ENCODE measurements around the gene PDE6B.
"Not testable (repeated sequence)": the region's sequence is repeated elsewhere in the genome, so short reads cannot be mapped to it uniquely, and the experiment has no call there.

The PDE6B gene

DNA sequence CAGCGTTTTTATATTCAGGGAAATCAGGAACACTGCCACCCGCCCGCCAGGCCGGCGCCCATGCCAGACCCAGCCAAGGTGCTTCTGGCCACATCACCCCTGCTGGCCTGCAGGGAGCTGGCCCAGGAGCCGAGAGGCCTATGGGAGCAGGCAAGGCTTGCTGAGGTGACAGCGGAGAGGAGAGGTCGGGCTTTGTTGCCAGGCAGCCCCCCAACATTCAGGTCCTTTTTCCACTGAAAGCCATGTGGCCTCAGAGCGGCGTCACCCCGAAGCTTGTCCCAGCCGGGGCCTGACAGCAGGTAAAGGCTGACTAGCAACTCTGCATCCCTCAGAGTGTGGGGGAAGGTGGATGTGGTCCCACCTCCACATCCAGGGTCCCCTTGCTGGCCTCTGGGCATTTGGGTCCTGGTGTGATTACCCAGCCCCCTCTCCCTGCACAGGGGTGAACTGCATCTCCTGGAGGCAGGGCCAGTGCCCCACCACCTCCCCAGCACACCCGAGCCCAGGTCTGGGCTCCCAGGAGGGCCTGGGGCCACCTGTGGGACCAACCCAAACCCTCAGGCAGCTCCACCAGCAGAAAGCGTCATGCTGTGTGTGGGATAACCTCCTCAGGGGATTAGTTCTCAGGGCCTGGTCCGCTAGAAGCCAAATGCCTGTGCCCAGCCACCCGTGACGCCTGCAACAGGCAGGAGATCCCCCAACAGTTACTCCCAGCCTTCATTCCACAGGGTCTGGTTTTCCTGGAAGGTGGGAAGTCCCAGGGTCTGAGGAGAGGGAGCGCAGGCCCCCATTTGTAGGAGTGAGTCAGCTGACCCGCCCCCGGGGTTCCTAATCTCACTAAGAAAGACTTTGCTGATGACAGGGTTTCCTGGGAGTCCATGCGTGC, at the start of gene PDE6B:
PDE6B (plus strand) TSS at position 869 of the 886 bp plus-strand sequence. CDS start 54 bp downstream, outside the sequence.
- no peak for DNase-seq

DNA sequence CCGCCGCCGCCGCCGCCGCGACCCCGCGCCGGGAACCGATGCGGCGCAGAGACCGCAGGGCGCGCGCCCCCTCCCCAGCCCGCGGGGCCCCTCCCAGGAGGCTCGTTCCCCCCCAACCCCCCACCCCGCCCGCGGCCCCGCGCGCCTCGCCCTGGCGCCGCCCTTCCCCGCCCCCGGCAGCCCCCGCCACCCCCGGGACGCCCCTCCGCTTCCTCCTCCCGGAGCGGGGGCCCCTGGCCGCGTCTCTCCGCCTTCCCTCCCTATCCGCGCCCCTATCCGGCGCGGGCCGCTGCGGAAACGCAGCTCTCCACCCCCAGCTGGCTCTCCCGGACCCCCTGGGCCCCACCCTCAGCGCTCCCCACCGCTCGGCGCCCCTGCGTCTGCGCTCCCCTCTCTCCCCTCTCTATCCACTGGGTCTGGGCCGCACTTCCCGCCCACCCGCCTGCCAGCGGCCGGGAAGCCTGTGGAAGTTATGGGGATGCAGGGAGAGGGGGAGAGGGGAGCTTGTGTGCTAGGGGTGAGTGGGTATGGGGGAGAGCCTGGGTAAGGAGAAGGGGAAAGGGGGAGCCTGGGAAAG, 49.0 kb upstream of the PDE6B start, which contains the start of gene TMEM271:
TMEM271 (minus strand) TSS at position 51 of the 577 bp plus-strand sequence. CDS start 233 bp downstream, outside the sequence.
- no peak for DNase-seq

DNA sequence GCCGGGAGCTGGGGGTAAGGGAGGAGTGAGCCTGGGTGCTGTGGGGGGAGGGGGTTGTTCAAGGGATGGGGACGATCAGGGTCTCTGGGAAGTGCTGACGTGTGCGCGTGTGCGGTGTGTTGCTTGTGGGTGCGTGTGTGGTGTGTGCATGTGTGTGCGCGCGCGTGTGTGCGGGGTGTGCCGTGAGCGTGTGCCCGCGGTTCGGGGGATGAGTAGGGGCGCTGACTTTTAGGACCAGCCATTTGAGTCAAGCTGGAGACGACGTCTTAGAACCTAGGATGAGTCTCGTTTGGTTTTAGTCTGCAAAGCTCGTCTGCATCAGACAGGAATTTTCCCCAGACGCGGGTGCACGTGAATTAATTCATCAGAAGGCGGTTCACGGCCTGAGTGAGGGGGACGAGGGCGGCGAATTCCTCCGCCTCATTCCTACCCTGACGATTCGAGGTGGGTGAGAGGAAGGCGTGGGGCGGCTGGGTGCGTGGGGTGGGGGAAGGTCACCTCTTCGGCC, 48.3 kb upstream of the PDE6B start:
- DNase-seq, result no peak

DNA sequence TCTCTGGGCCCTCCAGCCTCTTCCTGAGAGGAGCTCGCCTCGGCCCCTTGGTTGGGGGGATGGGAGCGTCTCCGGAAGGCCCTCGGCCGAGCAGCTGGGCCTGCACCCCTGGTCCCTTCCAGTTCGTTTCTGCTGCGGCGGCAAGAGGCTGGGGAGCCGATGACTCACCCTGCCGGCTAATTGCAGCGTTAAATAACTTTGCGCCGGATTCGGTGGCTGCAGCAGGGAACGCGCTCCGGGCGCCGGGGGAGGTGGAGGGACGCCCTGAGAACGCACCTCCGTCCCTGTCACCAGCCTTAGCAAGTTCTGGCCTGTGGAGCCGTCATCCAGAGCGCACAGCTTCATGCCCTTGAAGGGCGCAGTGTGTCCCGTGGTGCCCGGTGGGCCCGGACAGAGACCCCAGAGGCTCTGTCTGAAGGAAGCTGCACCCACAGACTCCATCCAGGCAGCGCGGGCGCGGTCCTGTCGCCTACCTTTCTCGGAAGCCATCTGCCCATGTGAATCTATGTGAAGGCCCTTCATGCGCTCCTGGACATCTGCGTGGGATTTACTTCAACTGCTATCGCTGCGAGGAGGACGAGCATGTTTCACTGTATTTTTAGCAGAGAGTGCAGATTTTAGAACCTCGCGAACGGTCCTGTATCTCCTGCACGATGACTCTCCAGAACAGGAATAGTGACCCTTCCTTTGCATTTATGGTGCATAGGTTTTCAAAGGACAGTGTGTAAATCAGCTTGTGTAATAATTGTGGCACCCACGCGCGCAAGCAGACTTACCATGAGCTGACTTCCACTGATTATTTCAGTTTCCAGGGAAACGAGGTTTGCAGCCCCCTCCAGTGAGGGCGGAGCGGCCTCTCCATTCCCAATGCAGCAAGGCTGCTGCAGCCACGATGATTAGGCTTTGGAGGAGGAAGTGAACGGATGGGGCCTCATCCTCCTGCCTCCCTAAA, 47.6 kb upstream of the PDE6B start:
- no peak for DNase-seq

DNA sequence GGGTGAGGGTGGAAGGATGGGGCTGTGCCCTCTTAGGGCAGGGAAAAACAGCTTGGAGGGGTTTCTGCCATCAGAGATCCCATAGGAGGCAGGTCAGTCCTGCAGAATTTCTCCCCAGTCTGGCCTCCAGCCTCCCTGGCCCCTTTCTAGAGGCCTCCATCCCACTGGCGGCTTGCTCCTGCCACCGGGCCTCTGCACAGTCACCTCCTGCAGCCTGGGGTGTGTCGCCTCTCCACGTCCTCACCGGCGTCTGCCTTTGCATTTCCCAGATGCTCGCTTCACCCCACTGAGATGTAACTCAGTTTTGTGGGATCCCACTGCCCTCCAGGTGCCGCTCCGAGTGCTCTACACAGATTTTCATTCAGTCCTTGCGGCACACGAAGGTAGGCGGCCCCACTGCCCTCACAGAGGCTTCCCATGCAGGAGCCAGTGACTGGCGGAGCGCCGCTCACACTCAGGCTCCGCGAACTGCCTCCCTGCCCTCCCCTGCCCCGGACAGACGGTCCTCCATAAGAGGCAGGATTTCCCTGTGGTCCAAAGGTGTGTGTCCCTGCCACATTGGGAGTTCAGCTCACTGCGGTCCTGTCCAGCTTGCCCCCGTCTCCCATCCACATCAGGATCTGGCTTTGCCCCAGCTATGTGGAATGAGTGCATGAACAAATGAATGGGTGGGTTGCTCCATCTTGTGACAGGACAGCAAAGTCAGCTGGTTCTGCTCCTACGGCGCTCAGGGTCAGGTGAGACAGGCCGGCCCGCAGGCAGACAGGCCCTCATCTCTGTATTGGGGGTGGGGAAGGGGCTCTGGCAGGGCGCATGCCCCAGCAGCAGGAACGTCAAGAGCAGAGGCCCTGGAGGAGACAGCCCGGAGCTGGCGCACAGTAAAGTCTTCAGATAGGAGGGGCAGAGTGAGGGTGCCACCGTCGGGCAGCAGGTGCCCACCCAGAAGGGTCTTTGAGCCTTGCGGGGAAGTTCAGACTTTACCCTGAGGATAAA, 46.6 kb upstream of the PDE6B start:
- no peak for DNase-seq

DNA sequence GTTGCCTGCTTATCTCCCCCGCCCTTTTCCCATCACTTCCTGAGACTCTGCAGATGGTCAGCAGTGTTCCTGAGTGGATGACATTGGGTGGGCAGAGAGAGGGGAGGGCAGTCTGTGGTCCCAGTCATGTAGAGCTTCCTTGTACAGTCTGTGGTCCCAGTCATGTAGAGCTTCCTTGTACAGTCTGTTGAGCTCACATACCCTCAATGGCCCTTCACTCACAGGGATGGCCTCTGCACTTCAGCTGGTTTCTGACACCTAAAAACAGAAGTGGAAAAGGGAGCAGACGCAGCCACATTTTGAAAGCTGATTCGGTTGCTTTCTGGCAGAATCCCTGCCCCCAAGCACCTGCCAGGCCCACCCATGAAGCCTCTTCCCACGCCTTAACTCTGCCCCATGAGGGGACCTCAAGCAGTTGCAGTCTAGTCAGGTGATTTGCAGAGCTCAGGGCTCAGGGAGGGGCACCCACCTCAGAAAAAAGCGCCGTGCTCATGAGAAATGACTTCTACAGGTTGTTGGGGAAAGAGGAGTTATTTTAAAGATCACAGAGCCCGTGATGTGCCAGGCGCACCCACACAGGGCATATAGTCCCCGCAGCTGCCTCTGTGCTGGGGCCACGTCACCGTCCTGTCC, 45.7 kb upstream of the PDE6B start:
- DNase-seq, result no peak

DNA sequence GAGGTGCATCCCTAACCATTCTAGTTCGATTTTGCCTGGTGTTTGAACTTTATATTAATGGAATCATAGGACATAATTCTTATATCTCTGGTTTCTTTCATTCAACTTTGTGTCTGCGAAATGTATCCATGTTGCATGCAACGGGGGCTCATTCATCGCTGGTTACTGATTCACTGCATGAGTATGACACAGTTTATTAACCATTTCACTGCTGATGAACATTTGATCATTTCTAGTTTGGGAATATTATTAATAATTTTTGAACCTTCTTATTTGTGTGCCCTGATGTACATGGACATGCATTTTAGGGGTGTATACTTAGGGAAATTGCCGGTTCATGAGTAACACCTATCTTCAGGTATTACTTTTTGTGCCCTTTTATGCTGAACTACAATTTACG, 44.2 kb upstream of the PDE6B start:
- no peak for DNase-seq

DNA sequence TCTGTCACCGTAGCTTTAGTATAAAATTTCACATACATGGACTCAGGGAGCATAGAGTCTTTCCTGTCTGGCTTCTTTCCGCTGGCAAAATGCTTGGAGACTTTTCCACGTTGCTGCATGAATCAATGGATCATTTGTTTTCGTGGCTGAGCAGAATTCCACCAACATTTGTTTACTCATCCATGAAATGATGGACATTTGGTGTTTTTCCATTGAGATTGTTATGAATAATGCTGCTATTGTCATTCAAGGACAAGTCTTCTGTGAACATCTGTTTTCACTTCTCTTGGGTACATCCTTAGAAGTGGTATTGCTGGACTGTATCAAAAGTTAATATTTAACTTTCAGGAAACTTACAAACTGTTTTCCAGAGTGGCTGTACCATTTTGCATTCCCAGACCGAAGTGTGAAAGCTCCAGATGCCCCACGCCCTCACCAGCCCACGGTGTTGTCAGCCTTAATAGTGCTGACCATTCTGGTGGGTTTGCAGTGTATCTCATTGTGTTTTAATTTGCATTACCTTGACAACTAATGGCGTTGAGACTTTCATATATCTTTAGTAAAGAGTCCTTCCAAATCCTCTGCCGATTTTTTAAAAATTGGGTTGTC, 43.5 kb upstream of the PDE6B start:
- DNase-seq, result no peak

DNA sequence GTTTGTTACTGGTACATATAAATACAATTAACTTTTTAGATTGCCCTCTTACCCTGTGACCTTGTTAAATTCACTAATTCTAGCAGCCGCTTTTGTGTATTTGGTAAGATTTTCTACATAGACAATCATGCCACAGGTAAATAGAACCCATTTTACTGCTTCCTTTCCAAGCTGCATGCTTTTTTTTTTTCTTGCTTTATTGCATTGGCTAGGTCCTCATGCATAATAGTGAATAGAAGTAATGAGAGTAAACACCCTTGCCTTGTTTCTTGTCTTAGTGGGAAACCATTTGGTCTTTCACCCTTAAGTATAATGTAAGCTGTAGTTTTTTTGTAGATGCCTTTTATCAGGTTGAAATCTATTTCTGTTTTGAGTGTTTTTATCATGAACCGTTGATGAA, 41.6 kb upstream of the PDE6B start:
- DNase-seq, result no peak

DNA sequence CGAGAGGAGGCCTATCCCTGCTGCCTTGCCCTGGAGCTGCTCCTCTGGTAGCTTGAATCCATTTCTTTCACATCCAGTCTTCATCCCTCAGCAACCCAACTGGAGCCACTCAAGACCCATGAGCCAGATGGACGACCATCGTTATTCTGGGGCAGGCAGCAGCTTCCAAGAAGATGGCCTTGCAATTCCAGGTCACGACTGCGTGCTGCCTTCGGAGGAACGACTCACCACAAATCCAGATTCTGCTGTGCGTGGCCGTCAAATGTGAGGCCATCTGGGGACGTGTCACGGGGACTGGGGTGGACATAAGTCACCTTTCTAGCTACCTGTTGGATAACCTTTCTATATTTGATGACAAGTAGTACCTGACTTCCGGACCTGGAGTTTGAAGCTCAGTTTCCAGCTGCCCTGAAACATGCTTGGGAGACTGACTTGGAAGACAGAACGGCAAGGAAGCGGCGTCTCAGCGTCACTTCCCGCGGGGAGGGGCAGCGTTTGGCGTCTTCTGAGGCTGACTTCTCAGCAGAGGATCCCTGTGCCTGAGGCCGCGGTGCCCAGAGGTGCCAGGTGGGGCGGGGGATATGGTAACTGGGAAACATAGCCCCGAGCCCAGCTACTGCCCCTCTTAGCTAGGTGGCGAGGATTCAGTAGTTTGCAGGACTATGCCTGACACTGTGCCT, 37.6 kb upstream of the PDE6B start:
- no peak for DNase-seq

DNA sequence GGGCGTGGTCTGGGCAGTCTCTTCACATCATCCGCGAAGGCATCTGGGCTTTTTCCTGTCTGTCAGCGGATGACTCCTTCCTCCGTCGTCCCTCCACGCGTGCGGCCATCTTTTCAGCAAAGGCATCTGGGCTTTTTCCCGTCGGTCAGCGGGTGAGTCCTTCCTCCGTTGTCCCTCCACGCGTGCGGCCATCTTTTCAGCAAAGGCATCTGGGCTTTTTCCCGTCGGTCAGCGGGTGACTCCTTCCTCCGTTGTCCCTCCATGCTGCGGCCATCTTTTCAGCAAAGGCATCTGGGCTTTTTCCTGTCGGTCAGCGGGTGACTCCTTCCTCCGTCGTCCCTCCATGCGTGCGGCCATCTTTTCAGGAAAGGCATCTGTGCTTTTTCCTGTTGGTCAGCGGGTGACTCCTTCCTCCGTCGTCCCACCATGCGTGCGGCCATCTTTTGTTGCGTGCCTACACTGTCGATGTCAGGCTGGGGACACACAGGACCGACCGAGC, 37.0 kb upstream of the PDE6B start:
- DNase-seq, result no peak

DNA sequence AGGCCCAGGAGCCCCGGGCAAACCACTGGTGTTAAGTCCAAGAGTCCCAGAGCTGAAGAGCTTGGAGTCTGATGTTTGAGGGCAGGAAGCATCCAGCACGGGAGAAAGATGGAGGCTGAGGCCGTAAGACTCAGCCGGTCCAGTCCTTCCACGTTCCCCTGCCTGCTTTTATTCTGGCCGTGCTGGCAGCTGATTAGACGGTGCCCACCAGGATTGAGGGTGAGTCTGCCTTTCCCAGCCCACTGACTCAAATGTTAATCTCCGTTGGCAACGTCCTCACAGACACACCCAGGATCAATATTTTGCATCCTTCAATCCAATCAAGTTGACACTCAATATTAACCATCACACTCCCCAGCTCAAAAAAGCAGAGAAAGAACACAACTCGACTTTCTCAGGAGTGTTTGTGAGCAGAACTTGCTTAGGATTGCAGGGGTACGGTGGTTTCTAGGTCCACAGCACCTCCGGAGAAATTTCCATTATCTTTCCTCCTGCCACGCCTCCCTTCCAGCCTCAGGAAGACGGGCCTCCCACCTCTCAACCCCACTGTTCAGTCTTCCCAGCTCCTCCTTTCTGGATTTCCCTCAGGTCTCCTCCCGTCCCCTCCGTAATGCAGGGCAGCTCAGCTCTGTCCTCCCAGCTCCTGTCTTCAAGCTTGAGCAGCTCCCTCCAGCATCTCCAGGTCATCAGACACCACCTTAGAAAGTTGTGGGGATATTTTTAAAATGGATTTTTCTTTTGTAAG, 36.0 kb upstream of the PDE6B start:
- no peak for DNase-seq

DNA sequence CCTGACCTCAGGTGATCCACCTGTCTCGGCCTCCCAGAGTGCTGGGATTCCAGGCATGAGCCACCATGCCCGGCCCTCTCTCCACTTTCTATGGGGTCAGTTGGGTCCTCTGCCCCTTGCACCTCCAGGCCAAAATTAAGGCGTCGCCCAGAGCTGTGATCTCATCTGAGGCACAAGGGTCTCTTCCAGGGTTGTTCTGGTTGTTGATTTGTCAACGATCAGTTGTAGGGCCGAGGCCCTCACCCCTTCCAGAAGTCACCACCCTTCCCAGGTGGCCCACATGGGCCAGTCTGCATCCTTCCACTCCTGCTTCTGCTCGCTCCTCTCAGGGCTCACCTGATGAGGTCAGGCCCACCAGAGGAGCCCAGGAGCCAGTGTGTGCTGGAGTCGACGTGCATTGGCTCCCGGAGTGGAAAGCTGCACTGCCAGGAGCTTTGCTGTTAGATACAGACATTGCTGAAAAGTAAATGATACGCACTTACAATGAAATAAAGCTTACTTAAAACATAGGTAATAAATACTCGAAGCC, 35.0 kb upstream of the PDE6B start:
- no peak for DNase-seq

DNA sequence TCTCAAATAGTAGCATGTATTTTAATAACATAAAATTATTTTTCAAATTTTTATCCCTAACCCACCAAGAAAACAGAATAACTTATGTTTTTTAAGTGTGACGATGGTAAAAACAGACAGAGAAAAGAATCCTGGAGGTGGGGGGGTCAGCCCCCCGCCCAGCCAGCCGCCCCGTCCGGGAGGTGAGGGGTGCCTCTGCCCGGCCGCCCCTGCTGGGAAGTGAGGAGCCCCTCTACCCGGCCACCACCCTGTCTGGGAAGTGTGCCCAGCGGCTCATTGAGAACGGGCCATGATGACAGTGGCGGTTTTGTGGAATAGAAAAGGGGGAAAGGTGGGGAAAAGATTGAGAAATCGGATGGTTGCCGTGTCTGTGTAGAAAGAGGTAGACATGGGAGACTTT, 33.2 kb upstream of the PDE6B start:
- not testable (repeated sequence) for DNase-seq

DNA sequence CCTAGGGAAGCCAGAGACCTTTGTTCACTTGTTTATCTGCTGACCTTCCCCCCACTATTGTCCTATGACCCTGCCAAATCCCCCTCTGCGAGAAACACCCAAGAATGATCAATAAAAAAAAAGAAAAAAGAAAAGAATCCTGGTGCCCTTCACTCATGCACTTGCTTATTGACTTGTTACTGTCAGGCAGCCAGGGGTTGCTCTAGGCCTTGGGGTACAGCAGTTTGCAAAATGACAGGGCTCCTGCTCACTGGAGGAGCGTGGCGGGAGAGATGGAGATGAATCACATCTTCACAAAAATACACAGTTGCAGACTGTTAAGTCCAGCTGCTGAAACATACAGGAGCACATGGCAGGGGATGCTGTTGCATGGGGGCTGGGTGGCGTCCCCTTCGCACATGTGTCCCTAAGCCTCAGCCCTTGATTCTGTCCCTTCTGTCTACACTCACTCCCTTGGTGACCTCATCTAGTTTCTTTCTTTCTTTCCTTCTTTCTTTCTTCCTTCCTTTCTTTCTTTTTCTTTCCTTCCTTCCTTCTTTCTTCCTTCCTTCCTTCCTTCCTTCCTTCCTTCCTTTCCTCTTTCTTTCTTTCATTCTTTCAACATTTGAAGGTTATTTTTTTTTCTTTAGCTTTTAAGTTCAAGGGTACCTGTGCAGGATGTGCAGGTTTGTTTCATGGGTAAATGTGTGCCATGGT, 32.4 kb upstream of the PDE6B start:
- no peak for DNase-seq

DNA sequence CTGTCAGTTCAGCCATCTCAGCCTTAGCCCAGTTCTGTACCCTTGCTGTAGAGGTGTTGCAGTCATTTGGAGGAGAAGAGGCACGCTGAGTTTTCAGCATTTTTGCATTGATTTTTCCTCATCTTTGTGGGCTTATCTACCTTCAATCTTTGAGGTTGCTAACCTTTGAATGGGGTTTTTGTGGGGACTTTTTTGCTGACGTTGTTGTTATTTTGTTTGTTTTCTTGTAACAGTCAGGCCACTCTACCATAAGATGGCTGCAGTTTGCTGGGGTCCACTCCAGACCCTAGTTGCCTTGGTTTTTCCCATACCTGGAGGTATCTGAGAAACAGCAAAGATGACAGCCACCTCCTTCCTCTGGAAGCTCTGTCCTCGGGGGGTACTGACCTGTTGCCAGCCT, 26.4 kb upstream of the PDE6B start:
- DNase-seq, result no peak

DNA sequence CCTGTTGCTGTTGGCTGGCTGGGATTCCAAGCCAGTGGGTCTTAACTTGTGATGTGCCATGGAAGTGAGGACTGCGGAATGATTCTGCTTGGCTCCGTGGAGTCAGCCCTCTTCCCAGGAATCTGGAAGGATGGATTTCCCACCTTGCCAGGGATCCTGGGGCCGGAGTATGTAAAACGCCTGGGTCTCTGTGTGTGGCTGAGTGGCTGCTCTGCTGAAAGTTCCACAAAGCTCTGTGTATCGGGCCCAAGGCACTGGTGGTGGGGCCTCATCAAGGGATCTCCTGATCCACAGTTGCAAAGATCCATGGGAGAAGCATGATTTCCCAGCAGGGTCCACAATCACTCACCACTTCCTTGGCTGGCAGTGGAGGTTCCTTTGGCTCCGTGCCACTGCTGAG, 25.2 kb upstream of the PDE6B start:
- DNase-seq, result no peak

DNA sequence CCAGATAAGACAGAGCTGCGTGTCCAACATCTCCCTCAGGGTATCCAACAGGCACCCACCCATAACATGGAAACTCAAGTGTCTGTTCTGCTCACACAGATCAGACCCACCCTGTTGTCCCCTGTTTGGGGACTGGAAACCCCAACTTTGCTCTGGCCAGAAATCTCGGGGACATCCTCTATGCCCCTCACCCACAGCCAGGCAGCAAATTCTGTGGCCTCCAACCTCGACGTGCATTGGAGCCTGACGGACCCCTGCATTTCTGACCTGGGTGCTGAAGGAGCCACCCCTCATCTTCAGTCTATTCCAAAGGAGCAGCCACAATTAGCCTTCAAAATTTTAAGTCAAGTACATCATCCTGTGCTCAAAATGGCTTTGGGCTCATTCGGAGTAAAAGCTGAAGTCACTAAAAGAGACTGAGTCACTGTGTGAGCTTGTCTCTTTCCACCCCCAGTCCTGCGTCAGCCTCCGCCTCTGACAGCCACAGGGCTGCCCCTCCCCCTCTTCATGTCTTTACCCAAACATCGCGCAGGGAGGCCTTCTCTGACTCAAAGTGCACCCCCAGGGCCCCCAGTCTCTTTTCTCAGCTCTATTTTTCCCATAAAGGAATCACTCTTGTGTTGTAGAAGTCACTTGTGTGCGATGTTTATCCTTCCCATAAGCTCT, 24.4 kb upstream of the PDE6B start:
- no peak for DNase-seq
